ENCODE data around the gene CDAN1. TPM values are rescaled to one million over a fixed set of nuclear protein-coding genes. Genes with fewer than 3 reads are reported as not detected.

CDAN1 gene
- total RNA-seq, 6 experiments from 2014 or later, result 12.4 to 17.7 (median 16.0) TPM

GRCh38 chr15:42719043-42719442, 17.9 kb downstream of the CDAN1 start:
- no peak for DNase-seq
- Mint-ChIP-seq H3K27ac (no peak overlapping the region; the same call in 1 of the 2 replicates), H3K4me3 (no peak overlapping the region; the same call in 1 of the 2 replicates), H3K4me1 (ENCODE audit: low read depth) (peaks cover 15% of the 10 kb centered on the region), H3K36me3 (ENCODE audit: low read depth) (0 out of 2 replicates have a peak, but pooled peaks cover 6% of the 10 kb centered on the region), H3K9me3 (no peaks in the 10 kb centered on the region), H3K27me3 (ENCODE audit: insufficient read depth) (peaks cover 4% of the 10 kb centered on the region; the same call in 1 of the 2 replicates)
- TF ChIP-seq, protein P1, sequence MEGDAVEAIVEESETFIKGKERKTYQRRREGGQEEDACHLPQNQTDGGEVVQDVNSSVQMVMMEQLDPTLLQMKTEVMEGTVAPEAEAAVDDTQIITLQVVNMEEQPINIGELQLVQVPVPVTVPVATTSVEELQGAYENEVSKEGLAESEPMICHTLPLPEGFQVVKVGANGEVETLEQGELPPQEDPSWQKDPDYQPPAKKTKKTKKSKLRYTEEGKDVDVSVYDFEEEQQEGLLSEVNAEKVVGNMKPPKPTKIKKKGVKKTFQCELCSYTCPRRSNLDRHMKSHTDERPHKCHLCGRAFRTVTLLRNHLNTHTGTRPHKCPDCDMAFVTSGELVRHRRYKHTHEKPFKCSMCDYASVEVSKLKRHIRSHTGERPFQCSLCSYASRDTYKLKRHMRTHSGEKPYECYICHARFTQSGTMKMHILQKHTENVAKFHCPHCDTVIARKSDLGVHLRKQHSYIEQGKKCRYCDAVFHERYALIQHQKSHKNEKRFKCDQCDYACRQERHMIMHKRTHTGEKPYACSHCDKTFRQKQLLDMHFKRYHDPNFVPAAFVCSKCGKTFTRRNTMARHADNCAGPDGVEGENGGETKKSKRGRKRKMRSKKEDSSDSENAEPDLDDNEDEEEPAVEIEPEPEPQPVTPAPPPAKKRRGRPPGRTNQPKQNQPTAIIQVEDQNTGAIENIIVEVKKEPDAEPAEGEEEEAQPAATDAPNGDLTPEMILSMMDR (IDR thresholded peaks at IDR 0.05), result no peak

GRCh38 chr15:42716626-42717025, 20.3 kb downstream of the CDAN1 start:
- Mint-ChIP-seq H3K9me3 (no peaks in the 10 kb centered on the region), H3K27me3 (ENCODE audit: insufficient read depth) (peaks cover 4% of the 10 kb centered on the region; the same call in 1 of the 2 replicates), H3K4me1 (ENCODE audit: low read depth) (peaks cover 15% of the 10 kb centered on the region), H3K36me3 (ENCODE audit: low read depth) (0 out of 2 replicates have a peak, but pooled peaks cover 6% of the 10 kb centered on the region), H3K27ac (peak overlapping the region; percentile 44), H3K4me3 (no peak overlapping the region)
- TF ChIP-seq, protein P1 (IDR thresholded peaks at IDR 0.05), result no peak
- DNase-seq, result no peak

DNA sequence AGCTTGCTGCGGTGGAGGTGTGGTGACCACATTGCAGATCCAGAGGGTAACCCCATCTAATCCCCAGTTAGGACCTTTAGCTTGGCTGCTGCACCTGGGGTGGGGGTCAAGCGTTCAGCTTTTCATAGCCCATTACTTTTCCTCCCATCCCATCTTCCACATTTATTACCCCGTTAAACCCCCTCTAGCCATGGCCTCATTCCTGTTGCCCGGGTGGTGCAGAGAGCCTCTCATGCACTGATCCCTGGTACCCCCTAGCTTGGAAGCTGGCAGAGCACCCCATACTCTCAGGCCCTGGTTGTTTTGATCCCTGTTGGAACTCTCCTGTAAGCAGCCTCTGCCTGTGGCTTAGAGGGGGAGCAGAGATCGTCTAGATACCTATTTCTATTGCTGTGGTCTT, 20.8 kb downstream of the CDAN1 start:
- H3K9me3 Mint-ChIP-seq, result no peaks in the 10 kb centered on the region
- H3K27me3 Mint-ChIP-seq (ENCODE audit: insufficient read depth), result peaks cover 4% of the 10 kb centered on the region; the same call in 1 of the 2 replicates
- 0 out of 2 replicates have a peak, but pooled peaks cover 6% of the 10 kb centered on the region for H3K36me3 Mint-ChIP-seq (ENCODE audit: low read depth)
- H3K4me1 Mint-ChIP-seq (ENCODE audit: low read depth), result peaks cover 15% of the 10 kb centered on the region
- peak overlapping the region; percentile 44; the same call in 1 of the 2 replicates for H3K27ac Mint-ChIP-seq
- no peak for DNase-seq
- H3K4me3 Mint-ChIP-seq, result no peak overlapping the region
- TF ChIP-seq, protein P1 (IDR thresholded peaks at IDR 0.05), result no peak

DNA sequence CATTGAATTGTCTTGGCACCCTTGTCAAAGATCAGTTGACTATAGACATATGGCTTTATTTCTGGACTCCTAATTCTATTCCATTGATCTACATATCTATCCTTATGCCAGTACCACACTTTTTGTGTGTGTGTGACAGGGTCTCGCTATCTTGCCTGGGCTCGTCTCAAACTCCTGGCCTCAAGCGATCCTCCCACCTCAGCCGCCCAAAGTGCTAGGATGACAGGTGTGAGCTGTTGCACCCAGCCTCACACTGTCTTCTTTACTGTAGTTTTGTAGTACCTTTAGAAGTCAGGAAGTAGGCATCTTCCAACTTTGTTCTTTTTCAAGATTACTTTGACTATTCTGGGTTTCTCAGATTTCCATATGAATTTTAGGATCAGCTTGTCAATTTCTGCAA, 24.3 kb downstream of the CDAN1 start:
- no peak for DNase-seq
- no peaks in the 10 kb centered on the region for H3K36me3 Mint-ChIP-seq (ENCODE audit: low read depth)
- no peaks in the 10 kb centered on the region for H3K9me3 Mint-ChIP-seq
- H3K27ac Mint-ChIP-seq, result no peak overlapping the region
- H3K27me3 Mint-ChIP-seq (ENCODE audit: insufficient read depth), result no peaks in the 10 kb centered on the region
- H3K4me3 Mint-ChIP-seq, result no peak overlapping the region
- peaks cover 9% of the 10 kb centered on the region for H3K4me1 Mint-ChIP-seq (ENCODE audit: low read depth)
- TF ChIP-seq, protein P1 (IDR thresholded peaks at IDR 0.05), result no peak

- no peak overlapping the region for H3K4me3 Mint-ChIP-seq
- no peak for DNase-seq
- H3K27me3 Mint-ChIP-seq (ENCODE audit: insufficient read depth), result no peaks in the 10 kb centered on the region
- no peaks in the 10 kb centered on the region for H3K9me3 Mint-ChIP-seq
- no peaks in the 10 kb centered on the region for H3K36me3 Mint-ChIP-seq (ENCODE audit: low read depth)
- peaks cover 13% of the 10 kb centered on the region for H3K4me1 Mint-ChIP-seq (ENCODE audit: low read depth)
- TF ChIP-seq, protein P1 (IDR thresholded peaks at IDR 0.05), result no peak
- H3K27ac Mint-ChIP-seq, result no peak overlapping the region
Observed at GRCh38 chr15:42711746-42712145, 25.2 kb downstream of the CDAN1 start.

All from HFFc6 (cell line).